GM19023 (cell line): ENCODE results near the gene HEXA.
A peak's percentile ranks its signal among the peaks of the same experiment; 100 is the strongest.

ENCODE experiments used
- ATAC-seq: cut with Tn5 transposase; IDR thresholded peaks from one replicate; pipeline ENCODE4 v1.9.1; 2021; ENCODE audit warnings: mild to moderate bottlenecking, moderate library complexity; ENCODE audit not compliant: unreplicated experiment

HEXA gene

DNA sequence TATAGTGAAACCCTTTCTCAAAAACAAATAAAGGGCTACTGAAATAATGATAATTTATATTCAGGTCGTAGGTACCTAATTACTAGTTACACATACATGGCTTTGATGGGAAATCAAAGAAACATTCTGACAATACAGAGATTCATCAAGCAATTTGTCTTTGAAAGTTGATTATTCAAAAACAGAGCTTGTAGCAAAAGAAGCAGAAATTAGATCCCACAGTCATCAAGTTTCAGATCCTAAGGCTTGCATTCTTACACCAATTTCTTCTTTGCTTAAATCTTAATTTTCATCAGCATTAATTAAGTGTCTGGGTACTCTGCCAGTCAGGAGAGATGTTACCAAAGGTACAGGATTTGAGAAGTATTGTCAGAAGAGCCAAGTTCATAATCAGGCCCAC lies 1.5 kb upstream of the HEXA start:
- no peak for ATAC-seq

DNA sequence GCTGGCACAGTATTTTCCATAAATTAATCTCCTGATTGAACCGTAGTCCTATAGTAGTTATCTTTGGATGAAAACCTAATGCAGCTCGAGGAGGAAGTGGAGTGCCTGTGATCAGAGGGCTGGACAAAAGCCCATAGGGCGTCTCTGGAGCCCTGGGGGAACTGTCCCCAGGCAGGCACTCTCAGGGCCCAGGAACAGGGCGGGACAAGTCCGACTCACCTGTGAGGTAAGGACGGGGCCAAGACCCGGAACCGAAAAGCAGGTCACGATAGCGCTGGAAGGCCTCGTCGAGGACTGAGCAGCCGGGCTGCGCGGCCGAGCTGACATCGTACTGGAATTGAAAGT lies 341 bp downstream of the HEXA start:
- ATAC-seq: peak; percentile 41

DNA sequence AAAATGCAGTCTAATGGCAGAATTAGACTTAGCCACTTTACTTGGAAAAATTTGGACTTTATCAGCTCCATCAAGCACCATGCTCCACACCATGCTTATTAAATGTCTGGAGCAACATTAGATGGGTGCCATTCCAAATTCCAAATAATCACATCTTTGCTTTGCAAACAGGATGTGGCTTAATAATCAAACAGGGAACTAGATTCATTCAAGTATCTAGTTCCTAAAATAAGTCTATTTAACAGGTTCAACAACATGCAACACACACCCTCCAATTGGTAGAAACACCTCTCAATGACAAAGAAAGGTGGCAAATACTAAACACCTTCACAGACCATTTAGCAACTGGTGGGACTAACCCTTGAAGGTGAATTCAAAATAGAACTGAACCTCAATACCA lies 3.5 kb downstream of the HEXA start:
- no peak for ATAC-seq

- ATAC-seq: no peak
These were observed 5.8 kb downstream of the HEXA start for GRCh38 chr15:72369964-72370363.

DNA sequence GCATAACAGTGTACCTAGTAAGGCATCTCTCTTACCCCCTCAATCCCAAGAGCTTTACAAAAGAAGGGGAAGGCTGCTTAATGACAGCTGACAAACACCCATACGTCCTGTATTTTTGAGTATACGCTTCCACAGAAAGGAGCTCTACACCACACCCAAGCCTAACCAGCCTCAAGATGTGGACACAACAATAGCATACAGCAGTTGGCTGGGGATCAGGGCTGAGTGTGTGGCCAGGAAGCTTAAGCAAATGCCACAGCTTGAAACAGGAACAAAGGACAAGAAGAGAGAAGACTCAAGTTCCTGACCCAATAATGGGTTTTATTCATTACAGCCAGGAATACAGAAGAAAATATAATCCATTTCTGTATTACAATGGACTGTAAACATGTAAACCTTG lies 6.9 kb downstream of the HEXA start:
- ATAC-seq: no peak

DNA sequence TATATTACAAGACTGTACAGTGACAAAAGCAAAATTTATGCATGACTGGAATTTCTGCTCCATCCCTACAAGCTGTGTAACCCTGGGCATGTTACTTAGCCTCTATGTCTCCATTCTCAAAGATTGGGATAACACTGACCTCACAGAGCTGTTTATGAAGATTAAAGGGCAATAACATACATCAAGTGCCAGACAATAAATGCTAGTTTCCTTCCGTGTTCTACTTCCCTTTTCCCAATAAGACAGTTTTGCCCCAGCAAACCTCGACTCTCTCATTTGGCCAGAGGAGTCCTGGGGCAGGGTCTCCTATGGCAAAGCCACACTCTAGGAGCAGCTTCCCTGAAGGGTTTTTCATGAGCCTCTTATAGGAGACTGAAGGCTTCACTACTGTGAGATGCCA lies 7.5 kb downstream of the HEXA start:
- ATAC-seq: no peak

GRCh38 chr15:72365844-72366243 lies 10.0 kb downstream of the HEXA start:
- ATAC-seq: no peak

GRCh38 chr15:72361176-72361575 lies 14.6 kb downstream of the HEXA start:
- ATAC-seq: no peak

- ATAC-seq: no peak
These were observed 17.1 kb downstream of the HEXA start for GRCh38 chr15:72358650-72359171.

- no peak for ATAC-seq
These were observed 17.7 kb downstream of the HEXA start for GRCh38 chr15:72358121-72358520.

DNA sequence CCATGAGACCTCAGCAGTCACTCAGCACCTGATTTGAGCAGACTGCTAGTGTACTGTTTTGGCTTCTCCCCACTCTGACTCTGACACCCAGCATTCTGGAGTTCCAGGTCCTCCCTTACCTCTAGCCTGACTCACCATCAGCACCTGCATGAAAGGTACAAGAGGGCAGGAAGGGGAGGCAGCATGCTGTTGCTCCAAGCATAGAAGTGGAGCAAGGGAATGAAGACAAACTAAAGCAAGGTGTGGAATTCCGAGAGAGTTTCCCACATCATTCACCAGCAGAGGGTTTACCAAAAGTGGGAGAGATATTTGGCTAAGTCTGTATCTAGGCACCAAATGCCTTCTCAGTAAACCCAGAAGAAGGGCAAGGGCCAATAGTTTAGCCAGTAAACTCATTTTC lies 21.3 kb downstream of the HEXA start:
- ATAC-seq: no peak

GRCh38 chr15:72353266-72353665 lies 22.5 kb downstream of the HEXA start:
- no peak for ATAC-seq

- ATAC-seq: no peak
These were observed 30.0 kb downstream of the HEXA start for GRCh38 chr15:72345806-72346205.

DNA sequence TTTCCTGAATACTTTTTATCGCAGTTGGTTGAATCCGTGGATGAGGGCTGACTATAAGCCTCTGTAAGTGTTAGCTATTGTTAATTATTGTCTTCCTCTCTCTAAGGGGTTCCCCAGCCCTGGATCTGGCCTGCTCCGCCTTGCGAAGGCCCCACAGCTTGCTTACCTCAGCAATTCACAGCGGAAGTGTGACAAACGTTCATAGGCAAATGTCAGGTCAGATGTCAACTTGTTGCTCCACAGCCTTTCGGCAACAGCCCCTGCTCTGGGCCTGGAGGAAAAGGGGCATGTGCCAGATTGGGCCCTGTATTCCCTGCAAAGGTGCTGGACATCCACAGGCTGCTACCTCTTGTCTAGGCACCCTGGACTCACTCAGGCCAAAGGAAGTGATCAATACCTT lies 30.5 kb downstream of the HEXA start:
- ATAC-seq: no peak

DNA sequence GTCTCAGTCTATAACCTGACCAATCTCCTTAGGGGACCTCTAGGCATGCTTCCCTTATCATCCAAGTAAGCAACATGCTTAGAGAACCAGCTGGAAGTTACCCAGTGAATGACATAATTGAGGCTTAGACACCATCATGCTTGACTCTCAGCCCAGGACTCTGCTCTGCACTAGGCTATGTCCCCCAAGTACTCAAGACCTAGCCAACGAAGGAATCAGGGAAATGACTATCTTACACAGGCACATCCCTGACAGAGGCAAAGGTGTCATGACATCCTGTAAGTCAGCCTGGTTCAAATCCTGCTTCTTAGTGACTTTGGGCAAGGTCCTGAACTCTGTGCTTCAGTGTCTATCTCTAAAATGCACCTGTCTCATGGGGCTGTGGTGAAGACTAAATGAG lies 31.2 kb downstream of the HEXA start:
- no peak for ATAC-seq

GRCh38 chr15:72342385-72342784 lies 33.4 kb downstream of the HEXA start:
- ATAC-seq: no peak

GRCh38 chr15:72341361-72341760 lies 34.5 kb downstream of the HEXA start:
- ATAC-seq: no peak

DNA sequence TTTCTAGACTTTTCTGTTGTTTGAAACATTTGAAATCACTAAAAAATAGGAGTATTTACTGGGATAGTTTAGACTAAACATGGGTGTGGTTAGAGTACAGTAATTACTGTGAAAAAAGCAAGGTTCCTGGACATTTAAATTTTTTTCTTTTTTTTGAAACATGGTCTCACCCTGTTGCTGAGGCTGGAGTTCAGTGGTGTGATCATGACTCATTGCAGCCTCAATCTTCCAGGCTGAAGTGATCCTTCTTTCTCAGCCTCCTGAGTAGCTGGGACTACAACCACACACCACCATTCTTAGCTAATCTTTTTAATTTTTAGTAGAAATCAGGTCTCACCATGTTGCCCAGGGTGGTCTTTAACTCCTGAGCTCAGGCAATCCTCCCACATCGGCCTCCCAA lies 35.4 kb downstream of the HEXA start:
- no peak for ATAC-seq

DNA sequence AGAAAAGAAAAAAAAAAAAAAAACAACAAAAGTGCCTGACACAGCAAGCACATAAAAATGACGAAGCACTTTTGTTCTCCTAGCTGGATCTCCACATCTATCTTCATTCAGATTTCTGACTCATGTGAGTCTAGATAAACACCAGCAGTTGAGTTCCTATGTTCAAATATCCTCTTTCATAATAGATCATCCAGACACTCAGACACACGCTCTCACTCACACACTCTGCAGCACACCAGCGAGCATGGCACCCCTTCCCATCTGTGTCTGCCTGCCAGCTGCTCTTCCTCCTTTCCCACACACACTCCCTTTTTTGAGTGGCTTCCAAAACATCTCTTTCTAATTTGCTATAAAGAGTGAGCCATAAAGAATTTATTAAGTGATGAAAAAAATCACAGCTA lies 36.0 kb downstream of the HEXA start:
- no peak for ATAC-seq

GRCh38 chr15:72338617-72339321 lies 37.0 kb downstream of the HEXA start:
- no peak for ATAC-seq

GRCh38 chr15:72338148-72338547 lies 37.7 kb downstream of the HEXA start:
- ATAC-seq: no peak

- ATAC-seq: no peak
These were observed 41.0 kb downstream of the HEXA start for GRCh38 chr15:72334842-72335241.

DNA sequence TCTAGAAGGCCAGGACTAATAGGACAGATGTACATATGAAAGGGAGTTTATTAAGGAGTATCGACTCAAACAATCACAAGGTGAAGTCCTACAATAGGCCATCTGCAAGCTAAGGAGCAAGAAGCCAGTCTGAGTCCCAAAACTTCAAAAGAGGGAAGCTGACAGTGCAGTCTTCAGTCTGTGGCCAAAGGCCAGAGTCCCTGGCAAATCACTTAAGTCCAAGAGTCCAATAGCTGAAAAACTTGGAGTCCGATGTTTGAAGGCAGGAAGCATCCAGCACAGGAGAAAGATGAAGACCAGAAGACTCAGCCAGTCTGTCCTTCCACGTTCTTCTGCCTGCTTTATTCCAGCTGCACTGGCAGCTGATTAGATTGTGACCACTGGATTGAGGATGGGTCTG lies 44.8 kb downstream of the HEXA start:
- ATAC-seq: no peak
